CD4-positive, CD25-positive, alpha-beta regulatory T cell (primary cell): ENCODE data around the gene TRAPPC5. TPM values are rescaled to one million over a fixed set of nuclear protein-coding genes. Genes with fewer than 3 reads are reported as not detected.

ENCODE experiments used
- ATAC-seq, 2 donors: fragments of 150-1000 bp; cut with Tn5 transposase; one replicate each; pipeline ENCODE4 v1.10.0; 2021; ENCODE audit warnings: low read depth in 2 of 2, moderate number of reproducible peaks in 2 of 2, moderate library complexity in 1 of 2
- DNase-seq, 3 donors: peaks; one replicate each; pipeline versions ENCODE4 v3.0.0 to v3.0.0-alpha.2; 2012 to 2022; ENCODE audit warnings: mixed read lengths in 1 of 3
- H3K27ac ChIP-seq: one replicate; pipeline ENCODE4 v1.7.0; 2013; ENCODE audit warnings: mild to moderate bottlenecking, low read length; ENCODE audit not compliant: insufficient read depth, poor library complexity, severe bottlenecking
- H3K27me3 ChIP-seq: one replicate; pipeline ENCODE4 v1.7.0; 2013; ENCODE audit warnings: low read length; ENCODE audit not compliant: control insufficient read depth, insufficient read depth
- H3K36me3 ChIP-seq: one replicate; pipeline ENCODE4 v1.7.0; 2013; ENCODE audit warnings: mild to moderate bottlenecking, low read length, moderate library complexity; ENCODE audit not compliant: control insufficient read depth, insufficient read depth
- H3K4me1 ChIP-seq: 2 replicates; pipeline ENCODE4 v1.7.0; 2013; ENCODE audit warnings: mild to moderate bottlenecking, low read length; ENCODE audit not compliant: insufficient read depth, control insufficient read depth, poor library complexity, severe bottlenecking
- H3K4me3 ChIP-seq: one replicate; pipeline ENCODE4 v1.7.0; 2013; ENCODE audit warnings: low read depth, mild to moderate bottlenecking, low read length, moderate library complexity
- H3K9me3 ChIP-seq, 2 experiments: 1 replicate in 1 of 2; 2 replicates in 1 of 2; pipeline ENCODE4 v1.7.0; 2013; ENCODE audit warnings: low read length in 2 of 2, mild to moderate bottlenecking in 1 of 2, moderate library complexity in 1 of 2; ENCODE audit not compliant: control insufficient read depth in 2 of 2
- H3K27ac Mint-ChIP-seq, 3 donors: one replicate each; pipeline ENCODE4 v1.8.0; 2020 to 2022; ENCODE audit warnings: mild to moderate bottlenecking in 3 of 3, mixed read lengths in 3 of 3, moderate library complexity in 2 of 3
- H3K27me3 Mint-ChIP-seq: one replicate; pipeline ENCODE4 v1.8.0; 2022; ENCODE audit warnings: mild to moderate bottlenecking, mixed read lengths
- H3K36me3 Mint-ChIP-seq: one replicate; pipeline ENCODE4 v1.8.0; 2020; ENCODE audit warnings: mixed read lengths
- H3K4me1 Mint-ChIP-seq, 4 donors: one replicate each; pipeline ENCODE4 v1.8.0; 2020 to 2022; ENCODE audit warnings: mixed read lengths in 4 of 4, mild to moderate bottlenecking in 1 of 4
- H3K4me3 Mint-ChIP-seq, 4 donors: one replicate each; pipeline ENCODE4 v1.8.0; 2020 to 2022; ENCODE audit warnings: mild to moderate bottlenecking in 4 of 4, mixed read lengths in 4 of 4, moderate library complexity in 3 of 4
- H3K9me3 Mint-ChIP-seq, 7 donors: one replicate each; pipeline ENCODE4 v1.8.0; 2020 to 2022; ENCODE audit warnings: mixed read lengths in 7 of 7, mild to moderate bottlenecking in 3 of 7, moderate library complexity in 2 of 7
- polyA plus RNA-seq, 4 donors: library from polyadenylated mRNA; unstranded; fragments of 300-500 nt; fragmentation: Illumina TruSeq; gene quantifications; one replicate each; pipeline ENCODE4 v1.2.3, GENCODE V29; 2021
- total RNA-seq: library from RNA; stranded (reverse); gene quantifications from one replicate; pipeline ENCODE4 v1.2.3, GENCODE V29; 2022

TRAPPC5 gene
- total and polyA plus RNA-seq, 5 donors from 2014 or later = 63.9 to 229 (median 180) TPM

GRCh38 chr19:7731615-7732014 is 51.0 kb downstream of the TRAPPC5 start:
- Histone ChIP-seq H3K27ac (no peak overlapping the region), H3K9me3 (no peaks in the 10 kb centered on the region), H3K4me1 (peaks cover 9% of the 10 kb centered on the region), H3K27me3 (peaks cover 12% of the 10 kb centered on the region), H3K36me3 (no peaks in the 10 kb centered on the region), H3K4me3 (no peak overlapping the region)
- Mint-ChIP-seq H3K36me3 (no peaks in the 10 kb centered on the region), H3K4me3 (no peak overlapping the region), H3K9me3 (peaks cover 0 to 2% (median 0%) of the 10 kb centered on the region in 7 donors), H3K4me1 (peaks cover 0 to 16% (median 3%) of the 10 kb centered on the region in 4 donors), H3K27me3 (peaks cover 54% of the 10 kb centered on the region), H3K27ac (no peak overlapping the region)
- ATAC-seq (no peak), DNase-seq (no peak)

GRCh38 chr19:7732045-7732444 is 51.4 kb downstream of the TRAPPC5 start, which contains the start of gene CLEC4G:
TSS of gene CLEC4G (minus strand) at chr19:7732110. CDS start at chr19:7732102, 8 bp downstream.
- Histone ChIP-seq H3K36me3 (no peaks in the 10 kb centered on the region), H3K4me1 (peaks cover 9% of the 10 kb centered on the region), H3K9me3 (no peaks in the 10 kb centered on the region), H3K27ac (no peak within 1 kb of the TSS), H3K4me3 (no peak within 1 kb of the TSS), H3K27me3 (peaks cover 12% of the 10 kb centered on the region)
- H3K36me3 Mint-ChIP-seq = no peaks in the 10 kb centered on the region
- peaks cover 0 to 16% (median 3%) of the 10 kb centered on the region in 4 donors for H3K4me1 Mint-ChIP-seq
- H3K27ac Mint-ChIP-seq = no peak within 1 kb of the TSS
- DNase-seq (no peak), ATAC-seq (no peak)
- no peak within 1 kb of the TSS for H3K4me3 Mint-ChIP-seq
- H3K27me3 Mint-ChIP-seq = peaks cover 54% of the 10 kb centered on the region
- peaks cover 0 to 2% (median 0%) of the 10 kb centered on the region in 7 donors for H3K9me3 Mint-ChIP-seq

GRCh38 chr19:7733376-7733775 is 52.7 kb downstream of the TRAPPC5 start:
- Histone ChIP-seq H3K4me1 (peaks cover 9% of the 10 kb centered on the region), H3K9me3 (no peaks in the 10 kb centered on the region), H3K27me3 (peaks cover 9% of the 10 kb centered on the region), H3K36me3 (no peaks in the 10 kb centered on the region), H3K4me3 (no peak overlapping the region), H3K27ac (no peak overlapping the region)
- H3K36me3 Mint-ChIP-seq = no peaks in the 10 kb centered on the region
- H3K27ac Mint-ChIP-seq = no peak overlapping the region
- H3K9me3 Mint-ChIP-seq = peaks cover 0 to 1% (median 0%) of the 10 kb centered on the region in 7 donors
- peaks cover 56% of the 10 kb centered on the region for H3K27me3 Mint-ChIP-seq
- no peak for DNase-seq
- H3K4me3 Mint-ChIP-seq = no peak overlapping the region
- peaks cover 0 to 18% (median 2%) of the 10 kb centered on the region in 4 donors for H3K4me1 Mint-ChIP-seq
- ATAC-seq = no peak

GRCh38 chr19:7734220-7735203 is 53.9 kb downstream of the TRAPPC5 start:
- Histone ChIP-seq H3K9me3 (no peaks in the 10 kb centered on the region), H3K4me1 (peaks cover 9% of the 10 kb centered on the region), H3K27me3 (peaks cover 2% of the 10 kb centered on the region), H3K27ac (no peak overlapping the region), H3K36me3 (no peaks in the 10 kb centered on the region), H3K4me3 (no peak overlapping the region)
- no peak for DNase-seq
- H3K4me3 Mint-ChIP-seq = no peak overlapping the region
- no peak for ATAC-seq
- peak overlapping the region in 1 of 3 donors; percentile 25 for H3K27ac Mint-ChIP-seq
- peaks cover 49% of the 10 kb centered on the region for H3K27me3 Mint-ChIP-seq
- H3K9me3 Mint-ChIP-seq = peaks cover 0 to 1% (median 0%) of the 10 kb centered on the region in 7 donors
- peaks cover 0 to 10% (median 0%) of the 10 kb centered on the region in 4 donors for H3K4me1 Mint-ChIP-seq
- no peaks in the 10 kb centered on the region for H3K36me3 Mint-ChIP-seq

GRCh38 chr19:7736148-7736547 is 55.5 kb downstream of the TRAPPC5 start:
- no peak overlapping the region for H3K27ac ChIP-seq
- H3K9me3 Mint-ChIP-seq = no peaks in the 10 kb centered on the region
- H3K36me3 Mint-ChIP-seq = no peaks in the 10 kb centered on the region
- H3K4me3 ChIP-seq = no peak overlapping the region
- no peak overlapping the region for H3K27ac Mint-ChIP-seq
- no peaks in the 10 kb centered on the region for H3K9me3 ChIP-seq
- no peak for ATAC-seq
- H3K4me1 ChIP-seq = no peaks in the 10 kb centered on the region
- peaks cover 0 to 6% (median 3%) of the 10 kb centered on the region in 4 donors for H3K4me1 Mint-ChIP-seq
- H3K36me3 ChIP-seq = no peaks in the 10 kb centered on the region
- H3K27me3 Mint-ChIP-seq = peaks cover 36% of the 10 kb centered on the region
- no peak for DNase-seq
- H3K27me3 ChIP-seq = peaks cover 2% of the 10 kb centered on the region
- H3K4me3 Mint-ChIP-seq = peak overlapping the region in 1 of 4 donors; percentile 17

GRCh38 chr19:7737215-7737614 is 56.6 kb downstream of the TRAPPC5 start:
- Histone ChIP-seq H3K27me3 (peaks cover 2% of the 10 kb centered on the region), H3K36me3 (no peaks in the 10 kb centered on the region), H3K9me3 (no peaks in the 10 kb centered on the region), H3K27ac (no peak overlapping the region), H3K4me3 (no peak overlapping the region), H3K4me1 (no peaks in the 10 kb centered on the region)
- ATAC-seq (no peak), DNase-seq (no peak)
- Mint-ChIP-seq H3K27ac (no peak overlapping the region), H3K36me3 (no peaks in the 10 kb centered on the region), H3K4me3 (no peak overlapping the region), H3K4me1 (peaks cover 0 to 6% (median under 1%) of the 10 kb centered on the region in 4 donors), H3K27me3 (peaks cover 29% of the 10 kb centered on the region), H3K9me3 (no peaks in the 10 kb centered on the region)
